ENCODE data around the gene KAZN. TPM values are rescaled to one million over a fixed set of nuclear protein-coding genes. Genes with fewer than 3 reads are reported as not detected.
"Not testable (repeated sequence)": the region's sequence is repeated elsewhere in the genome, so short reads cannot be mapped to it uniquely, and the experiment has no call there.

KAZN gene
- total RNA-seq, 1 donor from 2014 or later, result 10.2 TPM

GRCh38 chr1:15031251-15031933 lies 432.9 kb downstream of the KAZN start:
- no peak for DNase-seq (ENCODE audit: low spot score)

- no peak for DNase-seq (ENCODE audit: low spot score)
These were observed 434.8 kb downstream of the KAZN start for GRCh38 chr1:15033264-15033663.

GRCh38 chr1:15034656-15035055 lies 436.2 kb downstream of the KAZN start:
- DNase-seq (ENCODE audit: low spot score), result no peak

- no peak for DNase-seq (ENCODE audit: low spot score)
These were observed 436.8 kb downstream of the KAZN start for GRCh38 chr1:15035236-15035635.

GRCh38 chr1:15036101-15036500 lies 437.6 kb downstream of the KAZN start:
- DNase-seq (ENCODE audit: low spot score), result no peak

- DNase-seq (ENCODE audit: low spot score), result no peak
These were observed 439.9 kb downstream of the KAZN start for GRCh38 chr1:15038232-15039016.

- no peak for DNase-seq (ENCODE audit: low spot score)
These were observed 440.6 kb downstream of the KAZN start for GRCh38 chr1:15039017-15039648.

GRCh38 chr1:15039901-15040300 lies 441.4 kb downstream of the KAZN start:
- no peak for DNase-seq (ENCODE audit: low spot score)

- DNase-seq (ENCODE audit: low spot score), result not testable (repeated sequence)
These were observed 442.2 kb downstream of the KAZN start for GRCh38 chr1:15040685-15041084.

- DNase-seq (ENCODE audit: low spot score), result no peak
These were observed 444.4 kb downstream of the KAZN start for GRCh38 chr1:15042866-15043265.

GRCh38 chr1:15043934-15044333 lies 445.4 kb downstream of the KAZN start:
- DNase-seq (ENCODE audit: low spot score), result no peak

GRCh38 chr1:15045123-15045522 lies 446.6 kb downstream of the KAZN start:
- no peak for DNase-seq (ENCODE audit: low spot score)

GRCh38 chr1:15046487-15047165 lies 448.1 kb downstream of the KAZN start:
- peak; percentile 72 for DNase-seq (ENCODE audit: low spot score)

GRCh38 chr1:15047237-15047636 lies 448.8 kb downstream of the KAZN start:
- DNase-seq (ENCODE audit: low spot score), result no peak

- no peak for DNase-seq (ENCODE audit: low spot score)
These were observed 450.0 kb downstream of the KAZN start for GRCh38 chr1:15048437-15048980.

- no peak for DNase-seq (ENCODE audit: low spot score)
These were observed 450.6 kb downstream of the KAZN start for GRCh38 chr1:15049067-15049466.

- DNase-seq (ENCODE audit: low spot score), result no peak
These were observed 453.5 kb downstream of the KAZN start for GRCh38 chr1:15051882-15052528.

- no peak for DNase-seq (ENCODE audit: low spot score)
These were observed 454.7 kb downstream of the KAZN start for GRCh38 chr1:15053153-15053552.

GRCh38 chr1:15055736-15056415 lies 457.4 kb downstream of the KAZN start:
- DNase-seq (ENCODE audit: low spot score), result no peak

GRCh38 chr1:15056515-15057285 lies 458.2 kb downstream of the KAZN start:
- no peak for DNase-seq (ENCODE audit: low spot score)

Data from mucosa of gallbladder (tissue), 1 donor.